HG03558 (cell line): Measurements from ENCODE around the gene KATNB1.

ENCODE experiments used
- ATAC-seq: cut with Tn5 transposase; IDR thresholded peaks from one replicate; pipeline ENCODE4 v1.9.1; 2021; ENCODE audit warnings: moderate number of reproducible peaks; ENCODE audit not compliant: unreplicated experiment; ENCODE audit errors: extremely low read depth

The KATNB1 gene, protein sequence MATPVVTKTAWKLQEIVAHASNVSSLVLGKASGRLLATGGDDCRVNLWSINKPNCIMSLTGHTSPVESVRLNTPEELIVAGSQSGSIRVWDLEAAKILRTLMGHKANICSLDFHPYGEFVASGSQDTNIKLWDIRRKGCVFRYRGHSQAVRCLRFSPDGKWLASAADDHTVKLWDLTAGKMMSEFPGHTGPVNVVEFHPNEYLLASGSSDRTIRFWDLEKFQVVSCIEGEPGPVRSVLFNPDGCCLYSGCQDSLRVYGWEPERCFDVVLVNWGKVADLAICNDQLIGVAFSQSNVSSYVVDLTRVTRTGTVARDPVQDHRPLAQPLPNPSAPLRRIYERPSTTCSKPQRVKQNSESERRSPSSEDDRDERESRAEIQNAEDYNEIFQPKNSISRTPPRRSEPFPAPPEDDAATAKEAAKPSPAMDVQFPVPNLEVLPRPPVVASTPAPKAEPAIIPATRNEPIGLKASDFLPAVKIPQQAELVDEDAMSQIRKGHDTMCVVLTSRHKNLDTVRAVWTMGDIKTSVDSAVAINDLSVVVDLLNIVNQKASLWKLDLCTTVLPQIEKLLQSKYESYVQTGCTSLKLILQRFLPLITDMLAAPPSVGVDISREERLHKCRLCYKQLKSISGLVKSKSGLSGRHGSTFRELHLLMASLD

DNA sequence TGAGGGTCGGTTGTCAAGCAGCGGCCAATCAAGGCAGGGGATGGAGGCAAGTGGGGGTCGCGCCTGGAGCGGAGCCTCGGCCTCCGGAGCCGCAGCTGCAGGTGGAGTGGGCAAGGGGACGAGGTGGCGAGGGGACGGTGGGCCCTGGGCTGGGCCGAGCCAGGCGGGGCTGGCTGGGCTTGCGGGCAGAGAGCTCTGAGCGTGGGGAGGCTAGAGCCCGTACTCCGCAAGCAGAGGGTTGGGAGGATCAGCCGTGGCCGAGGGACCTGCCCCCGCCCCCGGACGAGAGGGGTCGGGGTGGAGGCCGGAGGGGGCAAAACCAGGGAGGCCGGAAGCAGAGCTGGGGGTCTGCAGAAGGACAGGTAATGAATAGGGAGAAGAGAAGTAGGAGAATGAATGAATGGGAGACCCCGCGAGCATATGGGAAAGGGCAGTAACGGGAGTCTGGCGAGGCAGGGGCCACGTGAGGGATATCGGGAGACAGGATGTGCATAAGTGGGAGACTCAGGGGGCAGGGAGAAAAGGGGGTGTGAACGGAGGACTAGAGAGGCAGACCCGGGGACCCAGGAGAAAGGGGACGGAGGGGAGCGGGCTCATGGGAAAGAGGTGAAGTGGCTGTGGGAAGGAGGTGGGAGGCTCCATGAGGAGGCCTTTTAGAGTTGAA is at the start of gene KATNB1:
Gene KATNB1 (plus strand): TSS at position 16 of the 664 bp plus-strand sequence. CDS start 1,474 bp downstream, outside the sequence.
- no peak for ATAC-seq

GRCh38 chr16:57686577-57686976 is 49.0 kb upstream of the KATNB1 start:
- no peak for ATAC-seq

GRCh38 chr16:57687363-57687929 is 48.1 kb upstream of the KATNB1 start:
- ATAC-seq = no peak

DNA sequence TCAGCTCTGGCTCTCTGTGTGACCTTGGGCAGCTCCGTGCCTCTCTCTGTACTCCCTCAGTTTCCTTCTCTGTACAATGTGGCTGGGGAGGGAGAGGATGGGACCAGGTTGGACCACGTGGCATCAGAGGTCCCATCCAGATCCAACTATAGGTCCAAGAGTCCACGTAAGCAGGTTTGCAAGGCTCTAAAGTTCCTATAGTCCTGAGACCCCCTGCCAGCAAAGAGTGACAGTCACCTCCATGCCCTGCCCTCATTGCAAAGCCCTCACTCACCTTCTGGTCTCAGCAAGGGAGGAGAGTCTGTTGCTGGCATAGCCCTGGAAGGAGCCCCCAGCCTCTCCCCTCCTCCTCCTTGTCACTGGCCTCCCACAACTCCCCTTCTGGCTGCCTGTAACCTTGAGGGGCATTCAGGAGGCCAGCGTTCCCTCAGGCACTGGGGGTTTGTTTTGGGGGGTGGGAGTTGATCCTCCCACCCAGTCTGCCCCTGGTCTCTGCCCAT is 47.0 kb upstream of the KATNB1 start:
- no peak for ATAC-seq

GRCh38 chr16:57688987-57689761 is 46.4 kb upstream of the KATNB1 start:
- ATAC-seq = no peak

DNA sequence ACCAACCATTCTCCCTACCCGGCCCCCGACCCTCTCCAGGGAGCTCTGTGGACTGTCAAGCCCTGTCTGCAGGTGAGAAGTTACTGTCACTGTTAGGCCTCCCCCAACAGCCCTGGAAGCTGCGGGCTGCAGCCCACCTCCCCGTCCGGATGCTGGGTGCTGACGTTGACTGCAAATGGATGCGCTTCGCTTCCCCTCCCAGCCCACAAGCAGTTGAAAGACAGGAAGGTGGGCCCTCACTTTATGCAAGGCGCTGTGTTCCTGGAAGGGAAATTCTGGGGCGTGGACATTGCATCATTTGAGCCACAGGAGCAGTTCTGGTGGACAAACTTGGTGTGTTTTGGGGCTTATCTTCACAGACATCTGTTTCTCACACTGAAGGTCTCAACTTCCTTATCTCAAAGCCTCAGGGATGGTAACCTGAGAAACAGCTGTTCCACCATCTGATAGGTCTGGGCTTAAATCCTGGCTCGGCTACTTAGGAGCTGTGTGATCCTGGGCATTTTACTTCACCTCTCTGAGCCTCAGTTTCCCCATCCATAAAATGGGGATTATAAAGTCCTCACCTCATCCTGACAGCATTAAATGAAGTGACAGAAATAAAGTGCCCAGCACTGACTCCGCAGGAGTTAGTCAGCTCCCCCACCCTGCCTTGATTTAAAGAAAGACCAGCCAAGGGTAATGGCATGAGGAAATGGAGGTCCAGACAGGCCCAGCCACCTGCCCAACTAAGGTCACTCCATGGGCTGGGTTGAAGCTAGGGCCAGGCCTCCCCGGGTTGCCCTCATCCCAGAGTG is 45.6 kb upstream of the KATNB1 start:
- ATAC-seq = no peak

GRCh38 chr16:57690782-57691471 is 44.6 kb upstream of the KATNB1 start:
- ATAC-seq = no peak

GRCh38 chr16:57692636-57693035 is 42.9 kb upstream of the KATNB1 start:
- no peak for ATAC-seq

- no peak for ATAC-seq
These were observed 42.0 kb upstream of the KATNB1 start for GRCh38 chr16:57693550-57693949.

DNA sequence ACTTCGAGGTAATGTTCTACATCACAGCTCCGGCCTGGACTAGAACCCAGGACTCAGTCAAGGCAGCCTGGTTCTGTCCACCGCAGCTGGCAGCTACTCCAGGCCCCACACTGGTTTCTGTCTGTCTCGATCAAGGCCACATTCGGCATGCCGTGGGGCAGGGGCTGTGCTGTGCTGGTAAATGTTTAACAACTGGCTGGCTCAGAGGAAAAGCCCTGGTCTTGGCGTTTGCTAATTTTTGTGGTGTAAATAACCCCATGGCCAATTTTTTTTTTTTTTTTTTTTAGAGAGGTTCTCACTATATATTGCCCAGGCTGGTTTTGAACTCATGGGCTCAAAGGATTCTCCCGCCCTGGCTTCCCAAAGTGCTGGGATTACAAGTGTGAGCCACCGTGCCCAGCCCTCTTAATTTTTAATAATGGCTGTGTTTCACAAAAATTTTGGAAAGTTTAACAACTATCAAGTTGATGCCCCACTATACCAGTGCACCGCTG is 41.3 kb upstream of the KATNB1 start:
- no peak for ATAC-seq

- ATAC-seq = no peak
These were observed 40.6 kb upstream of the KATNB1 start, which contains the start of gene DRC7 for GRCh38 chr16:57694725-57695679. DRC7 (plus strand) TSS chr16:57694806; CDS start chr16:57697950, 3,144 bp downstream.

- no peak for ATAC-seq
These were observed 39.9 kb upstream of the KATNB1 start for GRCh38 chr16:57695680-57696069.

DNA sequence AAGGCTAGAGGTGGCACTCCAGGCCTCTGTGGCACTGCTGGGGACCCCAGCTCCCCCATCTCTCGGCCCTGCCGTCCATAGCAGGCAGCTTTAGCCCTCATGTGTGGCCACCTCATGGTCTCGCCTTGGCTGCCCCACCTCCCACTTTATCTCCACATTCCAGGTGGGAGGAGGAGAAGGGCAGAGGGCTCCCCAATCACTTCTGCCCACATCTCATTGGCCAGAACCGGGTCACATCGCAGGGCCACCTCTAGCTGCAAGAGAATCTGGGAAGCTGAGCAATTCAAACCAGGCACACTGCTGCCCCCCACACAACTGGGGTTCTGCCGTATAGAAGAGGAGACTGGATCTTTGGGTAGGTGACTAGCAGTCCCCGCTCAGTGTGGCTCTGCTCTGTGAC is 39.3 kb upstream of the KATNB1 start:
- ATAC-seq = no peak

- no peak for ATAC-seq
These were observed 37.6 kb upstream of the KATNB1 start for GRCh38 chr16:57697896-57698537.

GRCh38 chr16:57698812-57699405 is 36.7 kb upstream of the KATNB1 start:
- ATAC-seq = no peak

DNA sequence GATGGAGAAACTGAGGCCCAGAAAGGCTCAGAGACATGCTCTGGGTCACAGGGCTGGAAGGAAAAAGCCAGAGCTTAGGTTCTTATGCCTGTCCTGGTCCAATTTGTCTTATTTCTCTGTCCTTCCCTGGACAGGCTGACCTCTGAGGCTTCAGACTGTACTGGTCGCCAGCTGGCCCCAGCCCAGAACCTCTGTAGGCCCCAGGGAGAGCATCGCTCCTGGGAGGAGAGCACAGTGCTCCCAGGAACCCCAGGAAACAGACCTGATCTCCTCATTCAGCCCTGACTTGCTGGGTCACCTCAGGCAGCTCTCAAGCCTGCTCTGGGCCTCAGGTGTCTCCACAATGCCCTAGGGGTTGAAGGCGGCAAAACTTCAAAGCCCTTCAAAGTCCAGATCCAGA is 36.1 kb upstream of the KATNB1 start:
- no peak for ATAC-seq
